ENCODE measurements around the gene JAKMIP2. TPM values are rescaled to one million over a fixed set of nuclear protein-coding genes. Genes with fewer than 3 reads are reported as not detected.

The JAKMIP2 gene
- total RNA-seq, 1 experiment from 2014 or later: 10.9 TPM

- Mint-ChIP-seq H3K27ac (no peak overlapping the region), H3K36me3 (no peaks in the 10 kb centered on the region), H3K9me3 (no peaks in the 10 kb centered on the region), H3K4me3 (no peak overlapping the region), H3K27me3 (ENCODE audit: low read depth) (no peaks in the 10 kb centered on the region), H3K4me1 (peaks cover 44% of the 10 kb centered on the region)
- POLR2A ChIA-PET: no interaction called here
- TF ChIP-seq ZNF425 (CRISPR knock-in tag; conservative IDR thresholded peaks at IDR 0.05) (no peak), CDX4 (CRISPR knock-in tag; IDR thresholded peaks at IDR 0.05; ENCODE audit: borderline replicate concordance) (no peak), ZNF263 (CRISPR knock-in tag; IDR thresholded peaks at IDR 0.05; ENCODE audit: low read depth) (no peak), KAT7 (CRISPR knock-in tag; IDR thresholded peaks at IDR 0.05; ENCODE audit: borderline replicate concordance) (no peak)
- TF ChIP-seq, protein P1, sequence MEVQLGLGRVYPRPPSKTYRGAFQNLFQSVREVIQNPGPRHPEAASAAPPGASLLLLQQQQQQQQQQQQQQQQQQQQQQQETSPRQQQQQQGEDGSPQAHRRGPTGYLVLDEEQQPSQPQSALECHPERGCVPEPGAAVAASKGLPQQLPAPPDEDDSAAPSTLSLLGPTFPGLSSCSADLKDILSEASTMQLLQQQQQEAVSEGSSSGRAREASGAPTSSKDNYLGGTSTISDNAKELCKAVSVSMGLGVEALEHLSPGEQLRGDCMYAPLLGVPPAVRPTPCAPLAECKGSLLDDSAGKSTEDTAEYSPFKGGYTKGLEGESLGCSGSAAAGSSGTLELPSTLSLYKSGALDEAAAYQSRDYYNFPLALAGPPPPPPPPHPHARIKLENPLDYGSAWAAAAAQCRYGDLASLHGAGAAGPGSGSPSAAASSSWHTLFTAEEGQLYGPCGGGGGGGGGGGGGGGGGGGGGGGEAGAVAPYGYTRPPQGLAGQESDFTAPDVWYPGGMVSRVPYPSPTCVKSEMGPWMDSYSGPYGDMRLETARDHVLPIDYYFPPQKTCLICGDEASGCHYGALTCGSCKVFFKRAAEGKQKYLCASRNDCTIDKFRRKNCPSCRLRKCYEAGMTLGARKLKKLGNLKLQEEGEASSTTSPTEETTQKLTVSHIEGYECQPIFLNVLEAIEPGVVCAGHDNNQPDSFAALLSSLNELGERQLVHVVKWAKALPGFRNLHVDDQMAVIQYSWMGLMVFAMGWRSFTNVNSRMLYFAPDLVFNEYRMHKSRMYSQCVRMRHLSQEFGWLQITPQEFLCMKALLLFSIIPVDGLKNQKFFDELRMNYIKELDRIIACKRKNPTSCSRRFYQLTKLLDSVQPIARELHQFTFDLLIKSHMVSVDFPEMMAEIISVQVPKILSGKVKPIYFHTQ (CRISPR knock-in tag; IDR thresholded peaks at IDR 0.05): no peak
- DNase-seq (ENCODE audit: low spot score) (no peak), ATAC-seq (no peak)
- CTCF ChIA-PET: no interaction called here
Observed at GRCh38 chr5:147753765-147754164, 28.8 kb downstream of the JAKMIP2 start.

DNA sequence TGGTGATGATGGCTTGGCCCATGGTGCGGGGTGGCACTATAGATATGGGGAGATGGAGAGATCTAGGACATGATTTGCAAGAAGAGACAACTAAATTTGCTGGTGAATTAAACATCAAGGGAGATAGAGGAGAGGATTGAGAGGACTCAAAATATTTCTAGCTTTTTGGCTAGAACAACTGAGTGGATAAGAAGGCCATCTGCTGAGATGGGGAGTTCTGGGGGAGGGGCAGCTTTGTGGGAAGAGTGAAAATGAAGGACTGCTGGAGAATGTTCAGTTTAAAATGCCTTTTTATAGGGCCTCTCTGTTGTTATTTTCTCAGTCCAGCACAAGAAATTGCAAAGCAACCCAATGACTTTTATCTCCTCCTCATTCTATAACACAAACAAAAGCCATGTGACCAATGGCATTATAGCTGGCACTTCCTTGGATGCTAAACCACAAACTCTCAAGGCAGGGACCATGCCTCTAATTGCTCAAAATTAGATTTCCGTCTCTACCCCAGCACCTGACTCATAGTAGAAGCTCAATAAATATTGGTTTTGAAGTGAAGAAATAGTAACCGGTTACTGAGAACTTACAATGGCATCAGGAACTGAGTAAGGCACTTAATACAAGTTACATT, 29.8 kb downstream of the JAKMIP2 start:
- no peak for TF ChIP-seq NFE2L1 (CRISPR knock-in tag; IDR thresholded peaks at IDR 0.05)
- TF ChIP-seq CREB1 (CRISPR knock-in tag; IDR thresholded peaks at IDR 0.05): no peak
- no peak for TF ChIP-seq GTF2I (CRISPR knock-in tag; conservative IDR thresholded peaks at IDR 0.05)
- TF ChIP-seq PREB (CRISPR knock-in tag; IDR thresholded peaks at IDR 0.05; ENCODE audit: borderline replicate concordance): no peak
- Mint-ChIP-seq H3K4me1 (peaks cover 53% of the 10 kb centered on the region), H3K27me3 (ENCODE audit: low read depth) (no peaks in the 10 kb centered on the region), H3K4me3 (no peak overlapping the region), H3K9me3 (no peaks in the 10 kb centered on the region), H3K36me3 (no peaks in the 10 kb centered on the region), H3K27ac (no peak overlapping the region)
- no peak for ATAC-seq
- DNase-seq (ENCODE audit: low spot score): no peak
- ChIA-PET POLR2A (no interaction called here), CTCF (no interaction called here)

DNA sequence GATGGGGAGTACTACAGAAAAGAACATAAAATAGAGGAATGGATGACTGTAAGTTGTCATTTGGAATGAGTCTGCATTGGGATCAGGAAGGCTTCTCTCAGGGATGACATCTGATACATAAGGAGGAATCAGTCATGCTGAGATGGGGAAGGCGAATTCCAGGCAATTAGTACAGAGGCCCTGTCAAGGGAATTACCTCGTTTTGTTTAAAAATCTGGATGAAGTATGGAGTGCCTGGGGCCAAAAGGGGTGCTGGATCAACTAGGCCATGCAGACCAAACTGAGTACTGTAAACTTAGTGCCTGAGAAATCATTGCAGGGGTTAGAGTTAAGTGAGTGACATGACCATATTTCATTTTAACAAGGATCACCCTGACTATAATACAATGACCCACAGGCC, 30.5 kb downstream of the JAKMIP2 start:
- no peak for DNase-seq (ENCODE audit: low spot score)
- no peak for ATAC-seq
- no peaks in the 10 kb centered on the region for H3K9me3 Mint-ChIP-seq
- peaks cover 60% of the 10 kb centered on the region for H3K4me1 Mint-ChIP-seq
- ChIA-PET POLR2A (no interaction called here), CTCF (no interaction called here)
- H3K27ac Mint-ChIP-seq: no peak overlapping the region; the same call in 1 of the 2 replicates
- H3K4me3 Mint-ChIP-seq: no peak overlapping the region
- no peaks in the 10 kb centered on the region for H3K36me3 Mint-ChIP-seq
- H3K27me3 Mint-ChIP-seq (ENCODE audit: low read depth): no peaks in the 10 kb centered on the region
- TF ChIP-seq ZNF232 (CRISPR knock-in tag; IDR thresholded peaks at IDR 0.05): no peak
- TF ChIP-seq CBFB (CRISPR knock-in tag; IDR thresholded peaks at IDR 0.05; ENCODE audit: low read depth): no peak
- TF ChIP-seq ETV6 (CRISPR knock-in tag; IDR thresholded peaks at IDR 0.05): no peak
- TF ChIP-seq, protein P2, sequence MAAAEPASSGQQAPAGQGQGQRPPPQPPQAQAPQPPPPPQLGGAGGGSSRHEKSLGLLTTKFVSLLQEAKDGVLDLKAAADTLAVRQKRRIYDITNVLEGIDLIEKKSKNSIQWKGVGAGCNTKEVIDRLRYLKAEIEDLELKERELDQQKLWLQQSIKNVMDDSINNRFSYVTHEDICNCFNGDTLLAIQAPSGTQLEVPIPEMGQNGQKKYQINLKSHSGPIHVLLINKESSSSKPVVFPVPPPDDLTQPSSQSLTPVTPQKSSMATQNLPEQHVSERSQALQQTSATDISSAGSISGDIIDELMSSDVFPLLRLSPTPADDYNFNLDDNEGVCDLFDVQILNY (CRISPR knock-in tag; IDR thresholded peaks at IDR 0.05): no peak
- no peak for TF ChIP-seq ZNF396 (CRISPR knock-in tag; IDR thresholded peaks at IDR 0.05; ENCODE audit: borderline replicate concordance)
- no peak for TF ChIP-seq NFATC4 (CRISPR knock-in tag; IDR thresholded peaks at IDR 0.05)
- TF ChIP-seq USF2 (CRISPR knock-in tag; IDR thresholded peaks at IDR 0.05): no peak
- TF ChIP-seq PREB (CRISPR knock-in tag; IDR thresholded peaks at IDR 0.05; ENCODE audit: borderline replicate concordance): no peak
- TF ChIP-seq, protein P3, sequence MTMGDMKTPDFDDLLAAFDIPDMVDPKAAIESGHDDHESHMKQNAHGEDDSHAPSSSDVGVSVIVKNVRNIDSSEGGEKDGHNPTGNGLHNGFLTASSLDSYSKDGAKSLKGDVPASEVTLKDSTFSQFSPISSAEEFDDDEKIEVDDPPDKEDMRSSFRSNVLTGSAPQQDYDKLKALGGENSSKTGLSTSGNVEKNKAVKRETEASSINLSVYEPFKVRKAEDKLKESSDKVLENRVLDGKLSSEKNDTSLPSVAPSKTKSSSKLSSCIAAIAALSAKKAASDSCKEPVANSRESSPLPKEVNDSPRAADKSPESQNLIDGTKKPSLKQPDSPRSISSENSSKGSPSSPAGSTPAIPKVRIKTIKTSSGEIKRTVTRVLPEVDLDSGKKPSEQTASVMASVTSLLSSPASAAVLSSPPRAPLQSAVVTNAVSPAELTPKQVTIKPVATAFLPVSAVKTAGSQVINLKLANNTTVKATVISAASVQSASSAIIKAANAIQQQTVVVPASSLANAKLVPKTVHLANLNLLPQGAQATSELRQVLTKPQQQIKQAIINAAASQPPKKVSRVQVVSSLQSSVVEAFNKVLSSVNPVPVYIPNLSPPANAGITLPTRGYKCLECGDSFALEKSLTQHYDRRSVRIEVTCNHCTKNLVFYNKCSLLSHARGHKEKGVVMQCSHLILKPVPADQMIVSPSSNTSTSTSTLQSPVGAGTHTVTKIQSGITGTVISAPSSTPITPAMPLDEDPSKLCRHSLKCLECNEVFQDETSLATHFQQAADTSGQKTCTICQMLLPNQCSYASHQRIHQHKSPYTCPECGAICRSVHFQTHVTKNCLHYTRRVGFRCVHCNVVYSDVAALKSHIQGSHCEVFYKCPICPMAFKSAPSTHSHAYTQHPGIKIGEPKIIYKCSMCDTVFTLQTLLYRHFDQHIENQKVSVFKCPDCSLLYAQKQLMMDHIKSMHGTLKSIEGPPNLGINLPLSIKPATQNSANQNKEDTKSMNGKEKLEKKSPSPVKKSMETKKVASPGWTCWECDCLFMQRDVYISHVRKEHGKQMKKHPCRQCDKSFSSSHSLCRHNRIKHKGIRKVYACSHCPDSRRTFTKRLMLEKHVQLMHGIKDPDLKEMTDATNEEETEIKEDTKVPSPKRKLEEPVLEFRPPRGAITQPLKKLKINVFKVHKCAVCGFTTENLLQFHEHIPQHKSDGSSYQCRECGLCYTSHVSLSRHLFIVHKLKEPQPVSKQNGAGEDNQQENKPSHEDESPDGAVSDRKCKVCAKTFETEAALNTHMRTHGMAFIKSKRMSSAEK (CRISPR knock-in tag; IDR thresholded peaks at IDR 0.05; ENCODE audit: borderline replicate concordance): no peak
